Activated naive CD8-positive, alpha-beta T cell treated with anti-CD3 and anti-CD28 coated beads, Interleukin-2, amount 10 ng/mL, durations not matched to agents 7 days and 5 days (primary cell): ENCODE measurements around the gene GRIA1. TPM values are rescaled to one million over a fixed set of nuclear protein-coding genes. Genes with fewer than 3 reads are reported as not detected.

ENCODE experiments used
- ATAC-seq: fragments of 150-1000 bp; cut with Tn5 transposase; one replicate; pipeline ENCODE4 v1.10.0; 2021; ENCODE audit warnings: low read depth, moderate library complexity
- POLR2A ChIA-PET: fragments of 350-600 bp; sonication (Branson Sonifier 250); formaldehyde crosslinking; loops from one replicate; lab custom pipeline; 2021; ENCODE audit warnings: antibody characterized with exemption; lab: Charles Lee
- DNase-seq: peaks from one replicate; pipeline ENCODE4 v3.0.0; 2021
- H3K27ac Mint-ChIP-seq: one replicate; pipeline ENCODE4 v1.8.0; 2022; ENCODE audit warnings: mild to moderate bottlenecking, mixed read lengths
- H3K27me3 Mint-ChIP-seq: one replicate; pipeline ENCODE4 v1.8.0; 2022; ENCODE audit warnings: mild to moderate bottlenecking, moderate library complexity, mixed read lengths
- H3K36me3 Mint-ChIP-seq: one replicate; pipeline ENCODE4 v1.8.0; 2021; ENCODE audit warnings: mild to moderate bottlenecking, mixed read lengths
- H3K4me1 Mint-ChIP-seq: one replicate; pipeline ENCODE4 v1.8.0; 2021; ENCODE audit warnings: mixed read lengths
- H3K4me3 Mint-ChIP-seq: one replicate; pipeline ENCODE4 v1.8.0; 2022; ENCODE audit warnings: mild to moderate bottlenecking, moderate library complexity, mixed read lengths
- H3K9me3 Mint-ChIP-seq: one replicate; pipeline ENCODE4 v1.8.0; 2021; ENCODE audit warnings: mixed read lengths
- total RNA-seq, 2 experiments: library from RNA; stranded (reverse); gene quantifications; one replicate each; pipeline ENCODE4 v1.2.3, GENCODE V29; 2021

GRIA1 gene
- total RNA-seq, 2 experiments from 2014 or later = not detected

DNA sequence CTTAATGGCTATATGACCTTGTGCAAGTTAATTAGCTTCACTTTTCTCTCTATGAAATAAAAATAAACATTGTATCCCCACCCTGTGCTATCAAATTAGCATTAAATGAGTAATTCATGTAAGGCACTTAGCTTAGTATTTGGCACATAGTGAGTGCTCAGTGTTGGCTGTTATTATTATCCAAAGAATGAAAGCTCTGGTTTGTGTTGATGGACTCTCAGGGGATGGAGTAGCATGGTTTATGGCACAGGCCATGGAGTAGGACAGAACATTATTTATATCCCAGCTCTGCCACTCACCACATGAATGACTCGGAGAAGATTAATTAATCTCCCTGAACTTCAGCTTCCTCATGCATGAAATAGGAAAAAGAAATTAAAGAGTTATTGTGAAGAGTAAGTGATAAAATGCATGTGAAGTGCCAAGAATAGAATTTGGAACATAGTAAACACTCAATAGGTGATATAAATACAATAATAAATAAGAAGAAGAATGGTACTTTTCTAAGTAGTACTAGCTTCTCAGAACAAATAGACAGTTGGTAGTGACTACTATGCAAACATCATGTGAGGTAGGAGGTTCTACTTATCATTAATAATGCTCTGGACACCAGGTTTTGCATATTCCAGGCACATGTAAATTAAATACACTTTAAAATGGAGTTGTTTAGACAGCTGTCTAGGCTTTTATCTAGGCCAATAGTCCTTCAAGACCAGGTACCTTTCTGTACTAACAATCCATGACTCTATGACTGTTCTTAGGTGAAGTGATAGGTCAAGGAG is 146.4 kb downstream of the GRIA1 start:
- Mint-ChIP-seq H3K4me1 (no peaks in the 10 kb centered on the region), H3K27ac (no peak overlapping the region), H3K9me3 (no peaks in the 10 kb centered on the region), H3K36me3 (no peaks in the 10 kb centered on the region), H3K27me3 (no peaks in the 10 kb centered on the region), H3K4me3 (no peak overlapping the region)
- ATAC-seq (no peak), DNase-seq (no peak)
- POLR2A ChIA-PET = no interaction called here

DNA sequence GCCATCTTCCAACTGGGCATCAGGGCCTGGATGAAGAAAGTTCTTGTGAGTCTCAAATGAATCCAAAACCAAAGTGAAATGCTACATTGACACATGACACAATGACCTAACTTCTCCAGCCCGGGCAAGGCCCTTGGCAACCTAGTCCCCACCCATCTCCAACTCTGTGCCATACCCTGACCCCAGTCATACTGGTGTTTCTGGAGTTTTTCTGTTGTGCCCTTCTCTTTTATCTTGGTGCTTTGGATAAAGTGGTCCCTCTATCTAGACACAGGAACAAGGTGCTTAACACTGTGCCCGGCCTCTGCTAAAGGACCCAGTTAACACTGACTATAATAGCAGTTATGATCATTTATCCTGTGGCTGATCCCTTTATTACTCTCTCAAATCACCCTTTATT is 149.8 kb downstream of the GRIA1 start:
- DNase-seq = no peak
- no peaks in the 10 kb centered on the region for H3K36me3 Mint-ChIP-seq
- H3K4me1 Mint-ChIP-seq = no peaks in the 10 kb centered on the region
- H3K27ac Mint-ChIP-seq = no peak overlapping the region
- H3K9me3 Mint-ChIP-seq = no peaks in the 10 kb centered on the region
- no peak for ATAC-seq
- POLR2A ChIA-PET = no interaction called here
- no peak overlapping the region for H3K4me3 Mint-ChIP-seq
- no peaks in the 10 kb centered on the region for H3K27me3 Mint-ChIP-seq

GRCh38 chr5:153641183-153641688 is 150.8 kb downstream of the GRIA1 start:
- no peak overlapping the region for H3K4me3 Mint-ChIP-seq

DNA sequence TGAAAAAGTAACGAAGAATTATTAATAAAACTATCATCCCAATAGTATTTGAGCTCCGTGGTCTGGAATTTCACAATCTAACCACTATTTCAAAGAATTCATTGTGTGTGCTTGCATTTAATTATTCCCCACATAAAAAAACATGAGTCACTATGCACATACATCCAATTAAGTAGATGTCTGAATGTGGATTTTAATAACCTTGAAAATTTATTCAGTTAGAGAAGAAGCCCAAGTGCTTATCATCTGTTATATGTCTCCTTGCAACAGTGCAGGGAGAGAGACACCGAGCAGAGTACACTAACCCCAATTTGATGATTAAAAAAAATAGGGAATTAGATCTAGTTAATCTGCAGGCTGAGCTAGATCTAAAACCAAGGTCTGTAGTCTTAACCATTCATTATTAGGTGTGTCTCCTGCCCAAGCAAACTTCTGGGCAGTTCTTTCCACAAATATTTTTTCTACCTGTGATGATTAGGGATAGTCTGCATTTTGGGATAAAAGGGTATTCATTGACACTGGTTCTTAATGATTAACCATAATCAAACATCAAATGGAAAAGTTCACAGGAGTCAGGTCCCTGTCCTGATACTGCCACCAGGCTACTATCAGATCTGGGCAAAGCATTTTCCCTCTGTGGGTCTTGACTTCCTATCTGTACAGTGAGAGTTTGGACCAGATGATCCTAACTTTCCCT is 164.2 kb downstream of the GRIA1 start:
- POLR2A ChIA-PET = no interaction called here
- no peaks in the 10 kb centered on the region for H3K4me1 Mint-ChIP-seq
- no peaks in the 10 kb centered on the region for H3K36me3 Mint-ChIP-seq
- ATAC-seq (no peak), DNase-seq (no peak)
- H3K27me3 Mint-ChIP-seq = no peaks in the 10 kb centered on the region
- H3K9me3 Mint-ChIP-seq = peaks cover 1% of the 10 kb centered on the region
- no peak overlapping the region for H3K4me3 Mint-ChIP-seq
- H3K27ac Mint-ChIP-seq = no peak overlapping the region

More at GRCh38 chr5:153641183-153641688, 150.8 kb downstream of the GRIA1 start:
- no peak overlapping the region for H3K27ac Mint-ChIP-seq
- H3K27me3 Mint-ChIP-seq = no peaks in the 10 kb centered on the region
- DNase-seq (no peak), ATAC-seq (no peak)
- no peaks in the 10 kb centered on the region for H3K36me3 Mint-ChIP-seq
- POLR2A ChIA-PET = no interaction called here
- no peaks in the 10 kb centered on the region for H3K9me3 Mint-ChIP-seq
- no peaks in the 10 kb centered on the region for H3K4me1 Mint-ChIP-seq

DNA sequence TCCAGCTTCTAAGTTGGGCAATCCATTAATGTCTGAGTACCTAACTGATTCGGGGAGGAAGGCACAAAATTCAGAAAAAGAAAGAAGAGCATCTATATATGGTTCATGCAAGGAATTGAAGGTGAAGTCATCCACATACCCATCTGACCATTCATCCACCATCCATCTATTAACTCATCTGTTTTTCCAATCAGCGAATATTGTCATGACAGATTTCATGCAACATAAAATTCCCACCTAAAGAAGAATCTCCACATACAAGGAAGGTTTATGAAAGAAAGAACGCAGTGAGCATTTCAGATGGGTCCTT is 164.7 kb downstream of the GRIA1 start:
- H3K9me3 Mint-ChIP-seq = no peaks in the 10 kb centered on the region
- no peaks in the 10 kb centered on the region for H3K27me3 Mint-ChIP-seq
- ATAC-seq (no peak), DNase-seq (no peak)
- H3K4me1 Mint-ChIP-seq = no peaks in the 10 kb centered on the region
- POLR2A ChIA-PET = no interaction called here
- no peak overlapping the region for H3K4me3 Mint-ChIP-seq
- no peak overlapping the region for H3K27ac Mint-ChIP-seq
- H3K36me3 Mint-ChIP-seq = no peaks in the 10 kb centered on the region

DNA sequence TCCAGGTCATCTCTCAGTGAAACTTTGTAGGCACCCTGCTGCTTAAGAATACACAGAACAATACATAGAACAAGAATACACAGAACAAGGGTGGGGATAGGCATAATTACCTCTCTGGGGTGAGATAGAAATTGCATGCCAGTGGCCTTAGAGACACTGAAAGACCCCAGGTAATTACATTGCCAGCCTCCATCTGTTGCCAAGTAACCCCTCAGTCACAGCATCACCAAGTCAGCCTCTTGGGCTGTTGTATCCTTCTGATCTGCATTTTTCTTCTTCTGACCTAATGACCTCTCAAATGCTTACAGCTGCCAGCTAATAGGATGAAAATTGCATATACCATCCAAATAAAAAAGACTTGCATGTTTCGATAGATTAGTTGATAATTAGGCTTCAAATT is 167.7 kb downstream of the GRIA1 start:
- no peak overlapping the region for H3K4me3 Mint-ChIP-seq
- no peaks in the 10 kb centered on the region for H3K27me3 Mint-ChIP-seq
- H3K4me1 Mint-ChIP-seq = no peaks in the 10 kb centered on the region
- no peaks in the 10 kb centered on the region for H3K9me3 Mint-ChIP-seq
- ATAC-seq = no peak
- no peaks in the 10 kb centered on the region for H3K36me3 Mint-ChIP-seq
- H3K27ac Mint-ChIP-seq = no peak overlapping the region
- POLR2A ChIA-PET = no interaction called here
- DNase-seq = no peak

DNA sequence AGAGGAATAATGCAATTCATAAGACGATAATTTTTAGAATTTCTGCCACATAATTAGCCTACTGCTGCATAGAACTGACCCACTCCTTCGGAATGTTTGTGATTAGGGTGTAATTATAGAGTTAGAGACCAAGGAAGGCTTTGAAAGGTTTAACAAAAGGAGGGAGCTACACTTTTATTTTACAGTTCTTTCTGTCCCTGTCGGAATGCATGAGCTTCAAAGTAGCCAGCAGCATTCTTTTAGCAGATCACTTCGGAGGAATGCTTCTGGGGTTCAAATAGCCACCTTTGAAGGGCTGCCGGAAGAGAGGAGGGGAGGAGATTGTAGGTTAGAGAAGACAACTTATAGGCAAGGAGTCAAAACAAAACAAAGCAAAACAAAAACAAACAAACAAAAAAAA is 168.1 kb downstream of the GRIA1 start:
- ATAC-seq = no peak
- POLR2A ChIA-PET = no interaction called here
- Mint-ChIP-seq H3K4me3 (no peak overlapping the region), H3K27ac (no peak overlapping the region), H3K9me3 (no peaks in the 10 kb centered on the region), H3K4me1 (no peaks in the 10 kb centered on the region), H3K36me3 (no peaks in the 10 kb centered on the region), H3K27me3 (no peaks in the 10 kb centered on the region)
- no peak for DNase-seq

DNA sequence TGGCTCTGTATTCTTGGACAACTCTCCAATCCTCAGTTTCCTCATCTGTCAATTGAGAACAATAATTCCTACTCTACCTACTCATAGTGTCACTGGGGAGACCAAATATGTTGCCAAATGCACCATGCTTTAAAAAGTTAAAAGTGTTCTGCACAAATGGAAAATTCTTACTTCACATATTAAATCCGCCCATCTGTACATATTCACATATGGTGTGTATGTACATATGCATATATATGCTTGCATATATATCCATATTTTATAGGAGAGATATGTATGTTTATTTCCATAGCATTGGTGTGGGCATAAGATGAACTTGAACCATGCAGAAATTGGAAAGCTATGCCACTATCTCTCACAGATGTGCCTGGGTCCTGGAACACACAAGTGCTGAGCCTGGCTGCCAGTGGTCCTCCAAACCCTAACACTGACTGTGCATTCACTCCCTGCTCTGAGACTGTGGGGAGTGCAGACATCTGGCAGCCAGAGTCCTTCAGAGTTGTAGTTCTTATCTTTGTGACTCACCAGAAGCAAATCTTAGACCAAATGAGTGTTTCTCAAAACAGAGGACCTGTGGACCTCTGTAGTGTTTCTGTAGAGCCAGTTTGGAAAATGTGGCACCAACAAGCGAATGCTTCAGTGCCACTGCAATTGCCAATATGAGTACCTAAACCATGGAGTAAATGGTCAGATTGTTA is 168.7 kb downstream of the GRIA1 start:
- H3K27me3 Mint-ChIP-seq = no peaks in the 10 kb centered on the region
- ATAC-seq (no peak), DNase-seq (no peak)
- H3K4me1 Mint-ChIP-seq = no peaks in the 10 kb centered on the region
- no peaks in the 10 kb centered on the region for H3K9me3 Mint-ChIP-seq
- no peaks in the 10 kb centered on the region for H3K36me3 Mint-ChIP-seq
- POLR2A ChIA-PET = no interaction called here
- no peak overlapping the region for H3K4me3 Mint-ChIP-seq
- no peak overlapping the region for H3K27ac Mint-ChIP-seq

DNA sequence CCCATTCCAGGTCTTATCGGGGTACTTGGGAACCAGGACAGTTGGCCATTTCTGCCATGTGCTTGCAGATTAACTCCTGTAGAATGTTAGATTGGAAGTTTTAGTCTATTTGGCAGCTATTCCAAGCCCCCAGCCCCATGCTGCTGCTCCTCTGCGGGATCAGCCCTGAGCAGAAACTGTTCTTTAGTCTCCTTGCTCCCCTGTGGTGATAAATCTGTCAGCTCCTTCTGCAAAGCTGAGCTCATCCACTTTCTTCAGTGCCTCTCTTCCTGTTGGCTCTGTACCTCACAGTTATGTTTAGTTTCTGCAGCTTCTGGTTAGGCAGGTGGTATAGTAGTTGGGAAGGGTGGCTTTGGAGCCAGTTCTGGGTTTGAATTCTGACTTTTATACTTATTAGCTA is 170.4 kb downstream of the GRIA1 start:
- H3K27me3 Mint-ChIP-seq = no peaks in the 10 kb centered on the region
- no peak for ATAC-seq
- no peaks in the 10 kb centered on the region for H3K9me3 Mint-ChIP-seq
- H3K27ac Mint-ChIP-seq = no peak overlapping the region
- POLR2A ChIA-PET = interaction anchor here (0.5 kb wide), 1 partner anchor 1107 kb away, joined by 5 read pairs; no protein-coding TSS in a partner anchor
- no peak for DNase-seq
- H3K4me1 Mint-ChIP-seq = no peaks in the 10 kb centered on the region
- no peak overlapping the region for H3K4me3 Mint-ChIP-seq
- no peaks in the 10 kb centered on the region for H3K36me3 Mint-ChIP-seq

- Mint-ChIP-seq H3K27ac (no peak overlapping the region), H3K27me3 (no peaks in the 10 kb centered on the region), H3K4me1 (no peaks in the 10 kb centered on the region), H3K36me3 (no peaks in the 10 kb centered on the region), H3K4me3 (no peak overlapping the region), H3K9me3 (no peaks in the 10 kb centered on the region)
- DNase-seq (no peak), ATAC-seq (no peak)
- POLR2A ChIA-PET = no interaction called here
Measured at GRCh38 chr5:153661897-153662296, 171.4 kb downstream of the GRIA1 start.

- Mint-ChIP-seq H3K9me3 (no peaks in the 10 kb centered on the region), H3K36me3 (no peaks in the 10 kb centered on the region), H3K27me3 (no peaks in the 10 kb centered on the region), H3K27ac (no peak overlapping the region), H3K4me3 (no peak overlapping the region), H3K4me1 (no peaks in the 10 kb centered on the region)
- POLR2A ChIA-PET = no interaction called here
- ATAC-seq (no peak), DNase-seq (no peak)
Measured at GRCh38 chr5:153670101-153670500, 179.6 kb downstream of the GRIA1 start.

- no peak for ATAC-seq
- H3K4me3 Mint-ChIP-seq = no peak overlapping the region
- no peaks in the 10 kb centered on the region for H3K9me3 Mint-ChIP-seq
- DNase-seq = no peak
- no peak overlapping the region for H3K27ac Mint-ChIP-seq
- H3K36me3 Mint-ChIP-seq = no peaks in the 10 kb centered on the region
- no peaks in the 10 kb centered on the region for H3K27me3 Mint-ChIP-seq
- no peaks in the 10 kb centered on the region for H3K4me1 Mint-ChIP-seq
- POLR2A ChIA-PET = no interaction called here
Measured at GRCh38 chr5:153671653-153672346, 181.3 kb downstream of the GRIA1 start.

- Mint-ChIP-seq H3K27me3 (no peaks in the 10 kb centered on the region), H3K4me1 (no peaks in the 10 kb centered on the region), H3K4me3 (no peak overlapping the region), H3K9me3 (no peaks in the 10 kb centered on the region), H3K36me3 (no peaks in the 10 kb centered on the region), H3K27ac (no peak overlapping the region)
- DNase-seq = no peak
- POLR2A ChIA-PET = no interaction called here
- ATAC-seq = no peak
Measured at GRCh38 chr5:153672347-153673090, 182.0 kb downstream of the GRIA1 start.
